T-helper 9 cell (primary cell): ENCODE measurements around the gene SLC18B1.

Source experiments
- DNase-seq: peaks from one replicate; pipeline ENCODE4 v3.0.0-alpha.2; 2020
- total RNA-seq, 2 donors: gene quantifications; one replicate each; lab custom pipeline; 2026; lab: John Stamatoyannopoulos, UW

Gene SLC18B1
- total RNA-seq, result 20.3 to 21.4 reads per million in 2 donors

- peak; percentile 56 for DNase-seq
These were observed at the start of gene SLC18B1 for GRCh38 chr6:132797951-132798868. SLC18B1 (minus strand) TSS chr6:132798637; CDS start chr6:132798456, 181 bp downstream.

GRCh38 chr6:132843316-132844035, 45.0 kb upstream of the SLC18B1 start:
- DNase-seq, result no peak

- DNase-seq, result no peak
These were observed 43.5 kb upstream of the SLC18B1 start for GRCh38 chr6:132841966-132842365.

- no peak for DNase-seq
These were observed 34.5 kb upstream of the SLC18B1 start for GRCh38 chr6:132832891-132833290.

GRCh38 chr6:132830334-132830751, 31.9 kb upstream of the SLC18B1 start:
- no peak for DNase-seq

GRCh38 chr6:132820629-132821381, 22.4 kb upstream of the SLC18B1 start:
- no peak for DNase-seq

- no peak for DNase-seq
These were observed 21.1 kb upstream of the SLC18B1 start for GRCh38 chr6:132819405-132820161.

- no peak for DNase-seq
These were observed 20.2 kb upstream of the SLC18B1 start for GRCh38 chr6:132818404-132819359.

GRCh38 chr6:132817554-132818403, 19.3 kb upstream of the SLC18B1 start:
- no peak for DNase-seq

GRCh38 chr6:132816660-132817059, 18.2 kb upstream of the SLC18B1 start:
- DNase-seq, result no peak

GRCh38 chr6:132814716-132815570, 16.5 kb upstream of the SLC18B1 start:
- no peak for DNase-seq

- DNase-seq, result peak; percentile 14
These were observed 14.9 kb upstream of the SLC18B1 start for GRCh38 chr6:132813173-132813856.

- DNase-seq, result no peak
These were observed 14.3 kb upstream of the SLC18B1 start for GRCh38 chr6:132812756-132813172.

- no peak for DNase-seq
These were observed 13.9 kb upstream of the SLC18B1 start for GRCh38 chr6:132812255-132812732.

- DNase-seq, result no peak
These were observed 12.8 kb upstream of the SLC18B1 start for GRCh38 chr6:132811276-132811675.

GRCh38 chr6:132805548-132805947, 7.1 kb upstream of the SLC18B1 start:
- DNase-seq, result no peak

- DNase-seq, result no peak
These were observed 5.8 kb upstream of the SLC18B1 start for GRCh38 chr6:132804251-132804650.

GRCh38 chr6:132800656-132801055, 2.2 kb upstream of the SLC18B1 start:
- DNase-seq, result no peak
